Stimulated activated CD4-positive, alpha-beta T cell treated with anti-CD3 and anti-CD28 coated beads, TNF-alpha, amount 100 ng/mL, for 4 hours (primary cell): Measurements from ENCODE around the gene LCN2.

Experiments used
- DNase-seq, 3 experiments: peaks; one replicate each; pipeline ENCODE4 v3.0.0-alpha.2; 2020; ENCODE audit warnings: low read depth in 3 of 3

LCN2 gene

GRCh38 chr9:128150594-128151308 is 1.5 kb downstream of the LCN2 start:
- DNase-seq: no peak

- no peak for DNase-seq
Measured at GRCh38 chr9:128151309-128152132, 2.3 kb downstream of the LCN2 start.

- DNase-seq: no peak
Measured at GRCh38 chr9:128152133-128153059, 3.1 kb downstream of the LCN2 start.

- no peak for DNase-seq
Measured at GRCh38 chr9:128153060-128153946, 4.0 kb downstream of the LCN2 start.

GRCh38 chr9:128153947-128154695 is 4.9 kb downstream of the LCN2 start:
- DNase-seq: no peak

GRCh38 chr9:128155736-128156500 is 6.7 kb downstream of the LCN2 start:
- no peak for DNase-seq

GRCh38 chr9:128159522-128159783 is 10.2 kb downstream of the LCN2 start:
- DNase-seq: peak in 1 of 3 experiments; percentile 10

GRCh38 chr9:128159784-128160602 is 10.7 kb downstream of the LCN2 start, which contains the start of gene BBLN:
TSS of gene BBLN (plus strand) at chr9:128160265. CDS start at chr9:128160408, 143 bp downstream.
- peak; percentile 89 to 94 (median 89) for DNase-seq

- DNase-seq: peak; percentile 41 to 49 (median 45)
Measured at GRCh38 chr9:128160603-128160987, 11.3 kb downstream of the LCN2 start.

- DNase-seq: no peak
Measured at GRCh38 chr9:128161215-128161902, 12.1 kb downstream of the LCN2 start.

- DNase-seq: no peak
Measured at GRCh38 chr9:128162215-128163026, 13.2 kb downstream of the LCN2 start.

GRCh38 chr9:128163027-128163515 is 13.8 kb downstream of the LCN2 start:
- no peak for DNase-seq

- DNase-seq: no peak
Measured at GRCh38 chr9:128163523-128164306, 14.5 kb downstream of the LCN2 start.

- no peak for DNase-seq
Measured at GRCh38 chr9:128164307-128164885, 15.1 kb downstream of the LCN2 start.

- no peak for DNase-seq
Measured at GRCh38 chr9:128166169-128166568, 16.9 kb downstream of the LCN2 start.

GRCh38 chr9:128167209-128167608 is 18.0 kb downstream of the LCN2 start:
- DNase-seq: no peak
